Heart right ventricle (tissue), 16 donors: ENCODE results near the gene ITGB2. TPM values are rescaled to one million over a fixed set of nuclear protein-coding genes. Genes with fewer than 3 reads are reported as not detected.
A peak's percentile ranks its signal among the peaks of the same experiment; 100 is the strongest.

Experiments
- ATAC-seq, 8 donors: fragments of 200-7000 bp; cut with Tn5 transposase; one replicate each; pipeline ENCODE4 v1.9.1; 2020; ENCODE audit warnings: mild to moderate bottlenecking in 8 of 8, moderate library complexity in 8 of 8, moderate number of reproducible peaks in 1 of 8
- DNase-seq, 2 donors: peaks; one replicate each; pipeline ENCODE4 v3.0.0-alpha.2; 2020
- H3K27ac ChIP-seq, 10 donors: fragments of 200-600 bp; sonication (generic) in 2 of 10; one replicate each; pipeline versions ENCODE4 v1.5.0 to v1.8.0; 2020 to 2022; ENCODE audit warnings: mild to moderate bottlenecking in 3 of 10
- H3K27me3 ChIP-seq, 7 donors: fragments of 200-600 bp; one replicate each; pipeline ENCODE4 v1.8.0; 2021 to 2022; ENCODE audit warnings: mild to moderate bottlenecking in 2 of 7
- H3K36me3 ChIP-seq, 9 donors: fragments of 200-600 bp; sonication (generic) in 1 of 9; one replicate each; pipeline versions ENCODE4 v1.5.0 to v1.8.0; 2020 to 2022; ENCODE audit warnings: mild to moderate bottlenecking in 2 of 9
- H3K4me1 ChIP-seq, 9 donors: fragments of 200-600 bp; sonication (generic) in 1 of 9; one replicate each; pipeline versions ENCODE4 v1.5.0 to v1.8.0; 2020 to 2022; ENCODE audit warnings: mild to moderate bottlenecking in 4 of 9
- H3K4me3 ChIP-seq, 10 donors: fragments of 200-600 bp; sonication (generic) in 2 of 10; one replicate each; pipeline versions ENCODE4 v1.5.0 to v1.8.0; 2020 to 2022; ENCODE audit warnings: mild to moderate bottlenecking in 7 of 10, moderate library complexity in 2 of 10
- H3K9me3 ChIP-seq, 11 donors: fragments of 200-600 bp in 10 of 11; sonication (generic) in 2 of 11; one replicate each; pipeline versions ENCODE4 v1.5.0 to v1.8.0; 2013 to 2022; ENCODE audit warnings: mild to moderate bottlenecking in 2 of 11, control low read depth in 1 of 11, moderate library complexity in 1 of 11
- CTCF ChIP-seq, 9 donors: fragments of 200-600 bp; sonication (generic) in 2 of 9; IDR thresholded peaks; one replicate each; pipeline versions ENCODE4 v1.5.0 to v1.8.0; 2021 to 2022; ENCODE audit warnings: antibody characterized with exemption in 9 of 9, mild to moderate bottlenecking in 5 of 9, moderate library complexity in 1 of 9
- WGBS, 2 donors: extraction: QIAGEN DNeasy Blood & Tissue Kit; methylation state at CpG; one replicate each; pipeline ENCODE4 v1.1.7; 2013; ENCODE audit warnings: inconsistent platforms in 1 of 2; 5-methylcytosine and 5-hydroxymethylcytosine counted together
- intact Hi-C, 10 donors: fragments of 100-400 bp; cut with DNase I; formaldehyde crosslinking; loops; one replicate each; pipeline versions ENCODE4 v1.11.1 to v1.14.2; 2022
- polyA plus RNA-seq, 2 donors: library from polyadenylated mRNA; stranded (reverse); fragments of 200-250 nt; gene quantifications; one replicate each; pipeline ENCODE4 v1.2.3, GENCODE V29; 2013
- total RNA-seq, 10 donors: library from RNA; stranded (reverse); fragmentation: NEBNext Ultra II Directional in 3 of 10; extraction: Animal tissue kit (Norgen Biotek cat#: 25700) in 3 of 10; gene quantifications; one replicate each; pipeline versions ENCODE4 v1.2.1 to v1.2.4, GENCODE V29; 2021 to 2023
- donor health status: Arrhythmogenic right ventricular cardiomyopathy.
- donor health status: ischemic (EF 13 %, LVEDD 7.1; RV severe dilation, severe dysfunction).
- donor health status: healthy with polysubstance abuse.
- donor health status: DM: no; HTN: yes; CAD: no.
- donor health status: DM: no; HTN: no; CAD: no.
- donor health status: ischemic (EF 25% LVEDD 6.9; RV normal size, moderate dysfunction).
- donor health status: ischemic (EF 25% LVEDD 5.7; RV mildly dilated, moderate dysfunction).
- donor health status: healthy.
- donor health status: DM: yes; HTN: yes; CAD: no.
- donor health status: Ischemic cardiomyopathy.
- donor health status: ischemic (EF 35%, LVEDD 5.7; RV mildly dilated, moderate dysfunction).
- donor health status: nonischemic (EF 11% LVEDD 7.7; RV severe dilation, severe dysfunction).
- donor health status: DM: yes; HTN: yes; CAD: no.
- donor health status: PGD.
- donor health status: ischemic (EF 29% LVEDD 5.4; RV normal size, mild dysfunction).
- donor health status: nonischemic (EF 23%, LVEDD 6.1; RV moderate dilation, normal function).

Gene ITGB2
- total and polyA plus RNA-seq, 12 donors = 5.1 to 151 (median 11.4) TPM

- Histone ChIP-seq H3K36me3 (peaks cover 0 to 34% (median 0%) of the 10 kb centered on the region in 9 donors), H3K9me3 (no peaks in the 10 kb centered on the region), H3K4me3 (no peak overlapping the region), H3K27ac (peak overlapping the region in 2 of 10 donors; percentile 21 to 74), H3K27me3 (no peaks in the 10 kb centered on the region), H3K4me1 (peaks cover 13 to 84% (median 62%) of the 10 kb centered on the region in 9 donors)
- intact Hi-C loops = no loop called here
- TF ChIP-seq CTCF (IDR thresholded peaks at IDR 0.05) = no peak
- 97 to 98% methylated on average over 12 of the region's 12 CpGs for WGBS, 2 donors
- ATAC-seq (no peak), DNase-seq (peak in 1 of 2 donors; percentile 14)
Measured at GRCh38 chr21:44964381-44964780, 43.7 kb upstream of the ITGB2 start.

GRCh38 chr21:44962403-44962966 is 41.8 kb upstream of the ITGB2 start:
- Histone ChIP-seq H3K27me3 (no peaks in the 10 kb centered on the region), H3K27ac (peak overlapping the region in 8 of 10 donors; percentile 24 to 79 (median 66)), H3K9me3 (no peaks in the 10 kb centered on the region), H3K4me3 (no peak overlapping the region), H3K36me3 (peaks cover 0 to 28% (median 0%) of the 10 kb centered on the region in 9 donors), H3K4me1 (peaks cover 30 to 89% (median 70%) of the 10 kb centered on the region in 9 donors)
- 46 to 58% methylated on average over 9 of the region's 9 CpGs for WGBS, 2 donors
- intact Hi-C loops = no loop called here
- peak in 1 of 2 donors; percentile 18 for DNase-seq
- ATAC-seq = peak in 5 of 8 donors; percentile 19 to 43 (median 38)
- no peak for TF ChIP-seq CTCF (IDR thresholded peaks at IDR 0.05)

GRCh38 chr21:44960141-44961092 is 39.7 kb upstream of the ITGB2 start:
- H3K36me3 ChIP-seq = peaks cover 0 to 36% (median 0%) of the 10 kb centered on the region in 9 donors
- H3K27ac ChIP-seq = peak overlapping the region in 7 of 10 donors; percentile 74 to 85 (median 81)
- DNase-seq (no peak), ATAC-seq (no peak)
- intact Hi-C loops = no loop called here
- peaks cover 26 to 88% (median 55%) of the 10 kb centered on the region in 9 donors for H3K4me1 ChIP-seq
- H3K4me3 ChIP-seq = no peak overlapping the region
- WGBS, 2 donors = 90 to 91% methylated on average over 23 of the region's 23 CpGs
- no peak for TF ChIP-seq CTCF (IDR thresholded peaks at IDR 0.05)
- H3K9me3 ChIP-seq = no peaks in the 10 kb centered on the region
- H3K27me3 ChIP-seq = no peaks in the 10 kb centered on the region

- Histone ChIP-seq H3K4me1 (peaks cover 30 to 90% (median 55%) of the 10 kb centered on the region in 9 donors), H3K36me3 (peaks cover 0 to 36% (median 0%) of the 10 kb centered on the region in 9 donors), H3K4me3 (peak overlapping the region in 5 of 10 donors; percentile 14 to 27 (median 19)), H3K27ac (peak overlapping the region; percentile 47 to 85 (median 77)), H3K9me3 (no peaks in the 10 kb centered on the region), H3K27me3 (no peaks in the 10 kb centered on the region)
- WGBS, 2 donors = 71 to 75% methylated on average over 26 of the region's 26 CpGs
- no peak for DNase-seq
- peak in 1 of 8 donors; percentile 3 for ATAC-seq
- intact Hi-C loops = loop anchor here in 4 of 10 donors (5.0 to 10.0 kb wide), 5 partner anchors 75 to 325 kb away; partner anchors contain the start of genes ADARB1 (in 2 of the 4) and POFUT2 (in 2 of the 4)
- no peak for TF ChIP-seq CTCF (IDR thresholded peaks at IDR 0.05)
Measured at GRCh38 chr21:44959376-44960091, 38.8 kb upstream of the ITGB2 start.
